Kidney epithelial cell (primary cell): ENCODE results near the gene ABAT. TPM values are rescaled to one million over a fixed set of nuclear protein-coding genes. Genes with fewer than 3 reads are reported as not detected.
"Not testable (repeated sequence)": the region's sequence is repeated elsewhere in the genome, so short reads cannot be mapped to it uniquely, and the experiment has no call there.

Source experiments
- DNase-seq: peaks from one replicate; pipeline ENCODE4 v3.0.0-alpha.2; 2010; ENCODE audit warnings: low read depth
- H3K27me3 ChIP-seq: 2 replicates; pipeline ENCODE4 v1.6.0; 2011; ENCODE audit warnings: low read length; ENCODE audit not compliant: control insufficient read depth, insufficient read depth
- H3K36me3 ChIP-seq: 2 replicates; pipeline ENCODE4 v1.5.1; 2011; ENCODE audit warnings: low read length; ENCODE audit not compliant: control insufficient read depth, insufficient read depth
- H3K4me3 ChIP-seq: 2 replicates; pipeline ENCODE4 v1.5.1; 2011; ENCODE audit warnings: low read depth, mild to moderate bottlenecking, control low read depth, low read length
- CTCF ChIP-seq: IDR thresholded peaks from 2 replicates; pipeline ENCODE4 v1.5.1; 2011; ENCODE audit warnings: mild to moderate bottlenecking, moderate library complexity, low read length, control low read depth, inconsistent platforms; ENCODE audit not compliant: insufficient read depth, poor library complexity, severe bottlenecking
- total RNA-seq: library from RNA; depleted of rRNA; stranded (reverse); fragments of >200 nt; gene quantifications from 2 replicates; pipeline ENCODE4 v1.2.3, GENCODE V29; 2015

Gene ABAT
- total RNA-seq, 1 donor from 2014 or later: 7.5 TPM

GRCh38 chr16:8785408-8785807 is 111.0 kb downstream of the ABAT start:
- H3K4me3 ChIP-seq: no peak overlapping the region
- TF ChIP-seq CTCF: no peak
- H3K36me3 ChIP-seq: no peaks in the 10 kb centered on the region
- DNase-seq: no peak
- H3K27me3 ChIP-seq: no peaks in the 10 kb centered on the region

GRCh38 chr16:8786316-8786715 is 111.9 kb downstream of the ABAT start:
- H3K36me3 ChIP-seq, DNase-seq, H3K27me3 ChIP-seq: not testable (repeated sequence)

GRCh38 chr16:8788578-8789172 is 114.3 kb downstream of the ABAT start:
- Histone ChIP-seq H3K4me3 (no peak overlapping the region), H3K36me3 (no peaks in the 10 kb centered on the region), H3K27me3 (no peaks in the 10 kb centered on the region)
- TF ChIP-seq CTCF: no peak
- DNase-seq: no peak

More at GRCh38 chr16:8786316-8786715, 111.9 kb downstream of the ABAT start:
- not testable (repeated sequence) for H3K4me3 ChIP-seq

- H3K27me3 ChIP-seq: no peaks in the 10 kb centered on the region
- no peaks in the 10 kb centered on the region for H3K36me3 ChIP-seq
- no peak overlapping the region for H3K4me3 ChIP-seq
- no peak for DNase-seq
- TF ChIP-seq CTCF: no peak
These were observed 120.7 kb downstream of the ABAT start for GRCh38 chr16:8795091-8795490.

GRCh38 chr16:8795818-8796217 is 121.4 kb downstream of the ABAT start:
- DNase-seq: no peak
- Histone ChIP-seq H3K36me3 (no peaks in the 10 kb centered on the region), H3K4me3 (no peak overlapping the region), H3K27me3 (no peaks in the 10 kb centered on the region)
- no peak for TF ChIP-seq CTCF

- peak overlapping the region; percentile 90 for H3K4me3 ChIP-seq
- no peak for DNase-seq
- no peaks in the 10 kb centered on the region for H3K27me3 ChIP-seq
- TF ChIP-seq CTCF: no peak
- no peaks in the 10 kb centered on the region for H3K36me3 ChIP-seq
These were observed 122.3 kb downstream of the ABAT start for GRCh38 chr16:8796469-8797363.
